OCI-LY3 (cell line): ENCODE results near the gene CLDN14.
A peak's percentile ranks its signal among the peaks of the same experiment; 100 is the strongest.

Experiments used
- H2AFZ ChIP-seq: fragments of 200-600, 300-600 bp; shearing (Covaris generic); 2 replicates; pipeline ENCODE4 v1.6.0; 2014; ENCODE audit warnings: antibody characterized with exemption, low read depth, low read length
- H3K27ac ChIP-seq: fragments of 200-600, 300-600 bp; sonication (generic); 2 replicates; pipeline ENCODE4 v1.5.1; 2014; ENCODE audit warnings: mild to moderate bottlenecking, low read length, moderate library complexity, mixed read lengths
- H3K27me3 ChIP-seq: fragments of 200-600, 300-600 bp; sonication (generic); 2 replicates; pipeline ENCODE4 v1.6.1; 2014; ENCODE audit warnings: low read depth, low read length, mixed read lengths
- H3K36me3 ChIP-seq: fragments of 200-600, 300-600 bp; sonication (generic); replicated peaks from 2 replicates; pipeline ENCODE3; 2014; ENCODE audit warnings: low read depth, low read length, mixed read lengths
- H3K4me1 ChIP-seq: fragments of 300-600, 200-600 bp; sonication (generic); 2 replicates; pipeline ENCODE4 v1.6.1; 2014; ENCODE audit warnings: low read length, mixed read lengths
- H3K4me2 ChIP-seq: fragments of 200-600, 300-600 bp; sonication (generic); 2 replicates; pipeline ENCODE4 v1.6.1; 2014; ENCODE audit warnings: low read length, mixed read lengths
- H3K4me3 ChIP-seq: fragments of 300-600, 200-600 bp; sonication (generic); 2 replicates; pipeline ENCODE4 v1.5.1; 2014; ENCODE audit warnings: antibody characterized with exemption, mild to moderate bottlenecking, low read length, moderate library complexity
- H3K79me2 ChIP-seq: fragments of 300-600, 200-600 bp; shearing (Covaris generic); 2 replicates; pipeline ENCODE4 v1.6.1; 2014; ENCODE audit warnings: mild to moderate bottlenecking, low read length, mixed read lengths
- H3K9ac ChIP-seq: fragments of 300-600, 200-600 bp; shearing (Covaris generic); 2 replicates; pipeline ENCODE4 v1.6.0; 2014; ENCODE audit warnings: mild to moderate bottlenecking, low read length, moderate library complexity
- H3K9me3 ChIP-seq: fragments of 200-600, 300-600 bp; shearing (Covaris generic); 2 replicates; pipeline ENCODE4 v1.6.1; 2014; ENCODE audit warnings: low read length, mixed read lengths; ENCODE audit not compliant: insufficient read depth
- H4K20me1 ChIP-seq: fragments of 200-600, 300-600 bp; sonication (generic); 2 replicates; pipeline ENCODE4 v1.6.1; 2016; ENCODE audit warnings: low read length, mixed read lengths; ENCODE audit not compliant: insufficient read depth
- CTCF ChIP-seq: fragments of 200-600, 300-600 bp; sonication (generic); IDR thresholded peaks from 2 replicates; pipeline ENCODE4 v1.5.1; 2014; ENCODE audit warnings: antibody characterized with exemption, low read length, low read depth
- EZH2phosphoT487 ChIP-seq: fragments of 200-600 bp; shearing (Covaris generic); IDR thresholded peaks from 2 replicates; pipeline ENCODE4 v1.6.1; 2018; ENCODE audit warnings: antibody characterized with exemption, mixed run types, low read depth

Gene CLDN14

GRCh38 chr21:36465478-36465877 lies 14.4 kb downstream of the CLDN14 start:
- Histone ChIP-seq H3K4me3 (no peak overlapping the region), H3K79me2 (no peaks in the 10 kb centered on the region), H3K36me3 (no peaks in the 10 kb centered on the region), H3K4me2 (no peak overlapping the region), H3K9ac (no peak overlapping the region), H3K27ac (no peak overlapping the region), H2AFZ (no peak overlapping the region), H3K9me3 (no peaks in the 10 kb centered on the region), H3K27me3 (no peaks in the 10 kb centered on the region), H3K4me1 (peaks cover 19% of the 10 kb centered on the region), H4K20me1 (no peaks in the 10 kb centered on the region)
- no peak for TF ChIP-seq EZH2phosphoT487
- TF ChIP-seq CTCF, result no peak

- H3K9ac ChIP-seq, result no peak overlapping the region; the same call in 1 of the 2 replicates
- no peaks in the 10 kb centered on the region for H4K20me1 ChIP-seq
- H3K9me3 ChIP-seq, result no peaks in the 10 kb centered on the region
- TF ChIP-seq CTCF, result no peak
- TF ChIP-seq EZH2phosphoT487, result no peak
- peak overlapping the region; percentile 54 for H3K4me2 ChIP-seq
- H3K27me3 ChIP-seq, result no peaks in the 10 kb centered on the region
- H3K27ac ChIP-seq, result peak overlapping the region; percentile 64
- no peaks in the 10 kb centered on the region for H3K79me2 ChIP-seq
- peaks cover 15% of the 10 kb centered on the region for H3K4me1 ChIP-seq
- H3K36me3 ChIP-seq, result no peaks in the 10 kb centered on the region
- no peak overlapping the region; the same call in 1 of the 2 replicates for H2AFZ ChIP-seq
- H3K4me3 ChIP-seq, result peak overlapping the region; percentile 56
These were observed 15.3 kb downstream of the CLDN14 start for GRCh38 chr21:36464590-36464989.

- Histone ChIP-seq H3K27ac (peak overlapping the region; percentile 64), H3K36me3 (no peaks in the 10 kb centered on the region), H3K27me3 (no peaks in the 10 kb centered on the region), H3K4me2 (peak overlapping the region; percentile 54), H3K9ac (no peak overlapping the region; the same call in 1 of the 2 replicates), H4K20me1 (no peaks in the 10 kb centered on the region), H3K4me1 (peaks cover 15% of the 10 kb centered on the region), H3K79me2 (no peaks in the 10 kb centered on the region), H3K9me3 (no peaks in the 10 kb centered on the region), H2AFZ (no peak overlapping the region; the same call in 1 of the 2 replicates), H3K4me3 (peak overlapping the region; percentile 56)
- TF ChIP-seq CTCF, result no peak
- no peak for TF ChIP-seq EZH2phosphoT487
These were observed 15.9 kb downstream of the CLDN14 start for GRCh38 chr21:36463991-36464390.

- Histone ChIP-seq H2AFZ (no peak overlapping the region), H3K79me2 (no peaks in the 10 kb centered on the region), H3K9me3 (no peaks in the 10 kb centered on the region), H4K20me1 (no peaks in the 10 kb centered on the region), H3K4me3 (no peak overlapping the region), H3K4me2 (no peak overlapping the region), H3K9ac (no peak overlapping the region), H3K27me3 (no peaks in the 10 kb centered on the region), H3K4me1 (peaks cover 15% of the 10 kb centered on the region), H3K27ac (no peak overlapping the region), H3K36me3 (no peaks in the 10 kb centered on the region)
- TF ChIP-seq EZH2phosphoT487 (no peak), CTCF (no peak)
These were observed 16.7 kb downstream of the CLDN14 start for GRCh38 chr21:36463204-36463603.
